Neural progenitor cell (in vitro differentiated cells): ENCODE results near the gene CSNK1G1.

Experiments
- CTCF ChIP-seq: fragments of 200-600 bp; sonication (generic); IDR thresholded peaks from 2 replicates; pipeline ENCODE4 v1.5.1; 2017; ENCODE audit warnings: antibody characterized with exemption, mild to moderate bottlenecking
- EZH2 ChIP-seq: fragments of 200-600 bp; sonication (generic); IDR thresholded peaks from 2 replicates; pipeline ENCODE4 v1.6.1; 2017; ENCODE audit warnings: antibody characterized with exemption, mild to moderate bottlenecking, moderate library complexity
- EZH2phosphoT487 ChIP-seq: fragments of 200-600 bp; sonication (generic); IDR thresholded peaks from 2 replicates; pipeline ENCODE4 v1.6.1; 2017; ENCODE audit warnings: antibody characterized with exemption

GRCh38 chr15:64210371-64210770, 145.6 kb downstream of the CSNK1G1 start:
- TF ChIP-seq CTCF (no peak), EZH2 (no peak), EZH2phosphoT487 (no peak)
